NCI-H446 treated with DMSO at 0.1 percent for 48 hours (cell line): Measurements from ENCODE around the gene SELENBP1.
"Not testable (repeated sequence)": the region's sequence is repeated elsewhere in the genome, so short reads cannot be mapped to it uniquely, and the experiment has no call there.

Experiments used
- DNase-seq: peaks from one replicate; lab custom pipeline; 2025; lab: John Stamatoyannopoulos, UW

Gene SELENBP1

DNA sequence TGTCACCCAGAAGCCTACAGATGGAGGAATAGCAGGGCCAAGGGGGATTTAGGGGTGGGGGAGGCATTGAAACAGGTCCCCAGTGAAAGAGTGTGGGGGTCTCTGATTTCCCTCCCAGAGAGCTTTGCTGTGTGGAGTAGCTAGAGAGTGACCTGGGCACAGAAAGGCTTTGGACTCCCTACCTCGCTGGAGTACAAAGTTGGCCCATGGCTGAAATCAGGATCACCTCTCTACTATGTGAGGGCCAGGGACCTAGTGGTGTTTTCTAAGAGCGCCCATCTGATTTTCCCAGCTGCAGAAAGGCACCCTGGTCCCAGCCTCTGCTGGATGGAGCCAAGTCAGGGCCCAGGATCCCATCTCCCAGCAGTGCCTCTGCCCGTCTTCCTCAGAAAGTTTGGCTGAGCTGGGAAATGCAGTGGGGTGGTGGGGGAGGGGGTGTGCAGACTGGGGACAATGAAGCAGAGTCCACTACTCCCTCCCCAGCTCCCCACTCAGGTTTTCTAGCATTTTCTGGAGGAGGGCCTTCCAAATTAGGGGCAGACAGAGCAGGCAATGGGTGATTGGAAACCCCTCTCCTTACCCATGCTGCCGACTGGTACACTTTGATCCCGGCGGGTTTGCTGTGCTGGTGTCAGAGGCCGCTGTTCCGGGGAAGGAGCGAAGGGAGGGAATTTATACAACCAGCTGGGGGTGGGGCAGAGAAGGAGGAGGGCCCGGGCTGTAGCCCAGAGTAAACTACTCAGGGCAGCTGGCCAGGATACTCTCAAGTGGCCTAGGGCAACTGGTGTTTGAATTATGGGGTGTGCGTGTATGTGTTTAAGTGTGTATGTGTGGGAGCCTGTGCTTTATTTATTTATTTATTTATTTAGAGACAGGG is at the start of gene SELENBP1:
Gene SELENBP1 (minus strand): TSS at position 648 of the 877 bp plus-strand sequence. CDS start 64 bp downstream, at position 584.
- DNase-seq = peak; percentile 34

DNA sequence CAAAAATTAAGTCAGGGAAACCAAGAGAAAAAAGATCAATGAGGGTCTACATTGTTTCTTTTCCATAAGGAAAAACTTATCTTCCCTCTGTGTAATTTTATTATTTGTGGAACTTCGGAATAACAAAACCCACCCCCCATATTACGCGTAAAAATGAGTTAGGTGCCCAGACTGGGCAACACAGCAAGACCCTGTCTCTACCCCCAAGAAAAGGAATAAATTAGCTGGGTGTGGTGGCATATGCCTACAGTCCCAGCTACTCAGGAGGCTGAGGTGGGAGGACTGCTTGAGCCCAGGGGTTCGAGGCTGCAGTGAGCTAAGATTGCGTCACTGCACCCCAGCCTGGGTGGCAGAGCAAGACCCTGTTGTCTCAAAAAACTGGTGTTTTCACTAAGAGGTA is 47.3 kb upstream of the SELENBP1 start:
- no peak for DNase-seq

DNA sequence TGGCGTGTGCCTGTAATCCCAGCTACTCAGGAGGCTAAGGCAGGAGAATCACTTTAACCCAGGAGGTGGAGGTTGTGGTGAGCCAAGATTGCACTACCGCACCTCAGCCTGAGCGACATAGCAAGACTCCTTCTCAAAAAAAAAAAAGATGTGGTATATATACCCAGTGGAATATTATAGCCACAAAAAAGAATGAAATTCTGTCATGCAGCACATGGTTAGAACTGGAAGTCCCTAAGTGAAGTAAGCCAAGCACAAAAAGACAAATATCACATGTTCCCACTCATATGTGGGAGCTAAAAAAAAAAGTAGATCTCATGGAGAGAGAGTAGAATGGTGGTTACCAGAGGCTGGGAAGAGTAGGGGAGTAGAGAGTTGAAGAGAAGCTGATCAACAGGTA is 45.6 kb upstream of the SELENBP1 start:
- no peak for DNase-seq

- DNase-seq = no peak
These were observed 43.7 kb upstream of the SELENBP1 start for GRCh38 chr1:151416231-151416630.

GRCh38 chr1:151411884-151412283 is 39.4 kb upstream of the SELENBP1 start:
- no peak for DNase-seq

DNA sequence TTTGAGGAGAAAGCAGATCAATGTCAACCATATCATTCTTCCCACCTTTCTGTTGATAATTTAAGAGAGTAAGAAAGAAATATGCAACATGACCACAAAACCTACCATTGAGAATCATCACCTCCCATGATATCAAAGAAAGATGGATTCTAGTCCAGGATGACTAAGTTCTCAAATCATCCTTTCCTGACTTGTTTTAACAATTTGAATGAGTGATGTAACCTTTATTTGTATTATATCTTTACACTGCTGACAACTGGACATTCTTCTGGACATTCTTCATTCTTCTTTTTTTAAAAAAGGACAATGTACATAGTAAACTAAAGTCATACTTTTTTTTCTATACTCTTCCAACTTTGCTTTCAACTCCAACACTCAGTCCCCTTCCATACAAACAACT is 36.4 kb upstream of the SELENBP1 start:
- no peak for DNase-seq

- no peak for DNase-seq
These were observed 34.8 kb upstream of the SELENBP1 start for GRCh38 chr1:151407304-151407703.

DNA sequence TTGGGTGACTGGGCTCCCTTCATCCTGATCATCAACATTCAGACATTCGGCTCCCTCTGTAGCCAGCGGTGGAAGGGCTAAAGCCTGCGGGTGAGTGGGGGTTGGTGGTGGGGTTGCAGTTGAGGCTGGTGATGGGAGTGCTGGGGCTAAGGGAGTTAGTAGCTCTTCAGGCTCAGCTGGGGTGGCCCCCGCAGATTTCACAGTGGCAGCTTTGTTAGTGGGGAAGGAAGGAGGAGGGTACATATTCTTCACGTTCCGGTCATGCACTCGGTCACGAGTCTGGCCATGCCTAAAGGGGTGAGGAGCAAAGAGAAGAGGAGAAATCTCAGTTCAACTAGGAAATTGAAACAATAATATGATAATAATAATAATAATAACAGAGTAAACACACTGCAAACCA is 33.7 kb upstream of the SELENBP1 start:
- no peak for DNase-seq

- DNase-seq = no peak
These were observed 32.9 kb upstream of the SELENBP1 start for GRCh38 chr1:151405187-151405951.

- no peak for DNase-seq
These were observed 31.1 kb upstream of the SELENBP1 start for GRCh38 chr1:151403612-151404011.

- DNase-seq = no peak
These were observed 30.3 kb upstream of the SELENBP1 start for GRCh38 chr1:151402764-151403163.

- no peak for DNase-seq
These were observed 29.4 kb upstream of the SELENBP1 start for GRCh38 chr1:151401860-151402259.

- DNase-seq = no peak
These were observed 28.8 kb upstream of the SELENBP1 start for GRCh38 chr1:151401125-151401788.

DNA sequence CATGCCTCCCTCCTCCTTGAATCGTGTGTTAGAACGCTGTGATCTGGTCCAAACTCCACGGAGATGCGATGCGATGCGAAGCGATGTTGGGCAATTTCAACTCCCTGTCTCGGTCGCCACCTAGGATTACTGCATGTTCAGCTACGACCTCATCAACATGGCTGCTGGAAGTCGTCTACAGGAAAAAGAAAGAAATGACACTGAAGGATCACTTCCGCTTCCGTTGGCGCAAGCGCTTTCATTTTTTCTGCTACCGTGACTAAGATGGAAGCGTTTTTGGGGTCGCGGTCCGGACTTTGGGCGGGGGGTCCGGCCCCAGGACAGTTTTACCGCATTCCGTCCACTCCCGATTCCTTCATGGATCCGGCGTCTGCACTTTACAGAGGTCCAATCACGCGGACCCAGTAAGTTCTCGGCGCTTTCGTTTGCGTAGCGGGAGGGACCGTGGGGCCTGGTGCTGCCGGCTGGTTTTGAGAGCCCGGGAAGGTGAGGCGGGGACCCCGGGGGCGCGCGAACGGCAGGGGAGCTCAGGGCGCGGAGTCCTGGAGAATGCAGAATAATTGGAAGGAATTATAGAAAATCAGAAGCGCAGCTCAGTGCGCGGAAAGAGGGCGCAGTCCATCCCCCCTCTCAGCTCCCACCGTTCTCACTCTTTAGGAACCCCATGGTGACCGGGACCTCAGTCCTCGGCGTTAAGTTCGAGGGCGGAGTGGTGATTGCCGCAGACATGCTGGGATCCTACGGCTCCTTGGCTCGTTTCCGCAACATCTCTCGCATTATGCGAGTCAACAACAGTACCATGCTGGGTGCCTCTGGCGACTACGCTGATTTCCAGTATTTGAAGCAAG is 27.0 kb upstream of the SELENBP1 start, which contains the start of gene PSMB4:
Gene PSMB4 (plus strand): TSS at position 250 of the 848 bp plus-strand sequence. CDS start 15 bp downstream, at position 265.
- peak; percentile 89 for DNase-seq

DNA sequence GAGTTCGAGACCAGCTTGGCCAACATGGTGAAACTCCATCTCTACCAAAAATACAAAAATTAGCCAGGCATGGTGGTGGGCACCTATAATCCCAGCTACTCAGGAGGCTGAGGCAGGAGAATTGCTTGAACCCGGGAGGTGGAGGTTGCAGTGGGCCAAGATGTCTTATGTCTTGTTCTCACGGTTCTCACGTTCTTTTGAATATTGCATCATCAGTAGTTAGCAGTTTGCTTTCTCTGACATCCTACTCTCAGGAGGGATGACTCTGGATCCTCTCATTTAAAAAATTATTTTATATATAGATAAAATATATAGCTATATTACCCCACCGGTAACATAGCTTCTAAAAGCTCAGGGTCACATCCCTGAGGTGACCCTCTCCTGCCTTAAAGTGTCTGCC is 23.8 kb upstream of the SELENBP1 start:
- DNase-seq = not testable (repeated sequence)

GRCh38 chr1:151393583-151393982 is 21.1 kb upstream of the SELENBP1 start:
- no peak for DNase-seq

DNA sequence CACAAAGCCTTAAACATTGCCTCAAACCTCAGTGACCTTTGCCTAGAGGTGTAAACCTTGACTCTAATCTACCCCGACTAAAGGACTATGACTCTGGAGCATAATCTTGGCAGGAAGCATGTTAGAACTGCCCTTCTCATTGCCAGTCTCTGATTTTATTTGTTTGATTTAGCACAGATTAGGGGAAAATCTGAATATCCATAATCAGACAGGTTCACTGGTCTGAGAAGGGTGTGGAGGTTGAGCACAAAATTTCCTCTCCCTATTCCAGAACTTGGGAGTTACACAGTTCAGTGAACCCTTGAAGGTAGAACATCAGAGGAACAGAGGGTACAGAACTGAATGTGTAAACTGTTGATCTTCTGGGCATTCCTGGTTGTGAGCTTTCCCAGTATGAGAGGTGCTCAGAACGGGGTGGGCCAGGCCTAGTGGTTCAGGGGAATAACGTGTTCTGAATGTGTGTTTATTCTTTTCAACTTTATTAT is 18.6 kb upstream of the SELENBP1 start:
- DNase-seq = no peak

- DNase-seq = not testable (repeated sequence)
These were observed 17.9 kb upstream of the SELENBP1 start for GRCh38 chr1:151390221-151391078.

GRCh38 chr1:151386002-151386401 is 13.5 kb upstream of the SELENBP1 start:
- no peak for DNase-seq

- DNase-seq = no peak
These were observed 12.1 kb upstream of the SELENBP1 start for GRCh38 chr1:151384584-151384983.
